Endodermal cell (in vitro differentiated cells): ENCODE measurements around the gene VIM. TPM values are rescaled to one million over a fixed set of nuclear protein-coding genes. Genes with fewer than 3 reads are reported as not detected.

Experiments
- DNase-seq: peaks from one replicate; pipeline ENCODE4 v3.0.0-alpha.2; 2017
- H3K27ac ChIP-seq: 2 replicates; pipeline ENCODE4 v1.5.1; 2013; ENCODE audit warnings: mild to moderate bottlenecking, low read depth, low read length, moderate library complexity
- H3K27me3 ChIP-seq: 2 replicates; pipeline ENCODE4 v1.6.1; 2013; ENCODE audit warnings: mild to moderate bottlenecking, low read length, moderate library complexity; ENCODE audit not compliant: insufficient read depth, control insufficient read depth, poor library complexity, severe bottlenecking
- H3K36me3 ChIP-seq: 2 replicates; pipeline ENCODE4 v1.7.0; 2013; ENCODE audit warnings: mild to moderate bottlenecking, low read length, moderate library complexity; ENCODE audit not compliant: control insufficient read depth, insufficient read depth
- H3K4me1 ChIP-seq: one replicate; pipeline ENCODE4 v1.7.0; 2013; ENCODE audit warnings: low read length; ENCODE audit not compliant: control insufficient read depth, insufficient read depth
- H3K4me3 ChIP-seq: 2 replicates; pipeline ENCODE4 v1.5.1; 2013; ENCODE audit warnings: mild to moderate bottlenecking, low read length, moderate library complexity
- H3K9ac ChIP-seq: 2 replicates; pipeline ENCODE4 v1.6.1; 2013; ENCODE audit warnings: mild to moderate bottlenecking, low read length, moderate library complexity; ENCODE audit not compliant: poor library complexity, severe bottlenecking; ENCODE audit errors: extremely low read depth
- H3K9me3 ChIP-seq: 2 replicates; pipeline ENCODE4 v1.6.1; 2013; ENCODE audit warnings: mild to moderate bottlenecking, low read length, moderate library complexity; ENCODE audit not compliant: control insufficient read depth
- H3K27ac Mint-ChIP-seq: 2 replicates; pipeline ENCODE4 v1.8.0; 2020; ENCODE audit warnings: mixed read lengths
- H3K27me3 Mint-ChIP-seq: 2 replicates; pipeline ENCODE4 v1.8.0; 2021; ENCODE audit warnings: mild to moderate bottlenecking, mixed read lengths; ENCODE audit not compliant: insufficient read depth
- H3K36me3 Mint-ChIP-seq: 2 replicates; pipeline ENCODE4 v1.8.0; 2020; ENCODE audit warnings: low read depth, mixed read lengths
- H3K4me1 Mint-ChIP-seq: 2 replicates; pipeline ENCODE4 v1.8.0; 2020; ENCODE audit warnings: mixed read lengths
- H3K4me3 Mint-ChIP-seq: 2 replicates; pipeline ENCODE4 v1.8.0; 2020; ENCODE audit warnings: mild to moderate bottlenecking, moderate library complexity, mixed read lengths
- H3K9me3 Mint-ChIP-seq: 2 replicates; pipeline ENCODE4 v1.8.0; 2020; ENCODE audit warnings: mild to moderate bottlenecking, mixed read lengths
- WGBS, 2 experiments: methylation state at CpG; one replicate each; pipeline versions ENCODE4 v1.1.5 to v1.1.7; 2013; ENCODE audit warnings: missing lambda C conversion rate in 2 of 2, mixed read lengths in 1 of 2; ENCODE audit not compliant: insufficient coverage in 1 of 2, insufficient read length in 1 of 2; 5-methylcytosine and 5-hydroxymethylcytosine counted together
- total RNA-seq, 2 donors: library from RNA; stranded (reverse); fragmentation: NEBNext Ultra II Directional in 1 of 2; extraction: Animal tissue kit (Norgen Biotek cat#: 25700) in 1 of 2; gene quantifications; 2 replicates in 1 of 2; 3 replicates in 1 of 2; pipeline ENCODE4 v1.2.1, GENCODE V29; 2021
- TF ChIP-seq, protein P1 (sequence below): fragments of 200-600 bp; sonication (generic); conservative IDR thresholded peaks from 2 replicates; pipeline ENCODE4 v1.5.0; 2021; ENCODE audit warnings: antibody characterized with exemption, mild to moderate bottlenecking

The VIM gene
- total RNA-seq, 2 donors from 2014 or later: 84.3 to 155 TPM

DNA sequence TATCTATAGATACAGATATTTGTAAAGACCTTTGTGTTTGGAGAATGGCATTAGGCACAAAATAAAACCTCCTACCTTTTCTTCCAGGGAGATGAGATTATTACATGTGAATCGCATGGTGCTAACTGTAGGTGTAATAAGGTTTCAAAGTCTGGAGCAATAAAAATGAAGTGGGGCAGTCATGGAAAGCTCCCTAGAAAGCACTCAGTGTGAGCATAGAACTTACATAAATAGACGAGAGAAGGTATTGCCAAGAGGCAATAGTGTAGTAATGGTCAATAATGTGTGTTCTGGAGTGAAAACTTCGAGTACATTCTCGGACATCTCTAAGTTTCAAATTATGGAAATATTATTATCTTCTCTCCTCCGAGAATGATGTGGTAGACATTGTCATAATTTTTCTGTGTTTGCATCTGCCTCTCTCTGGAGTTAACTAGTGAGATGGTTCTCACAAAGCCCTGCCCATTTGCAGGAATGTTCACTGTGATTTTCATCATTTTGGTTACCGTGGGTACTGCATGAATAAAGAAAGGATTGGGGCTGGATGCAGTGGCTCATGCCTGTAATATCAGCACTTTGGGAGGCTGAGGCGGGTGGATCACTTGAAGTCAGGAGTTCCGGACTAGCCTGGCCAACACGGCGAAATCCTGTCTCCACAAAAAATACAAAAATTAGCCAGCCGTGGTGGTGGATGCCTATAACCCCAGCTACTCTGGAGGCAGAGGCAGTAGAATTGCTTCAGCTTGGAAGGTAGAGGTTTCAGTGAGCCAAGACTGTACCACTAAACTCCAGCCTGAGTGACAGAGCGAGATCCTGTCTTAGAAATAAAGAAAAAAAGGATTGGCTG is 10.6 kb downstream of the VIM start:
- Histone ChIP-seq H3K4me1 (no peaks in the 10 kb centered on the region), H3K27me3 (no peaks in the 10 kb centered on the region), H3K9ac (no peak overlapping the region), H3K36me3 (peaks cover 37% of the 10 kb centered on the region), H3K4me3 (no peak overlapping the region), H3K9me3 (no peaks in the 10 kb centered on the region), H3K27ac (peak overlapping the region; percentile 56)
- no peak overlapping the region for H3K4me3 Mint-ChIP-seq
- no peak for DNase-seq
- H3K27me3 Mint-ChIP-seq: peaks cover 8% of the 10 kb centered on the region
- no peaks in the 10 kb centered on the region for H3K4me1 Mint-ChIP-seq
- TF ChIP-seq, protein P1, sequence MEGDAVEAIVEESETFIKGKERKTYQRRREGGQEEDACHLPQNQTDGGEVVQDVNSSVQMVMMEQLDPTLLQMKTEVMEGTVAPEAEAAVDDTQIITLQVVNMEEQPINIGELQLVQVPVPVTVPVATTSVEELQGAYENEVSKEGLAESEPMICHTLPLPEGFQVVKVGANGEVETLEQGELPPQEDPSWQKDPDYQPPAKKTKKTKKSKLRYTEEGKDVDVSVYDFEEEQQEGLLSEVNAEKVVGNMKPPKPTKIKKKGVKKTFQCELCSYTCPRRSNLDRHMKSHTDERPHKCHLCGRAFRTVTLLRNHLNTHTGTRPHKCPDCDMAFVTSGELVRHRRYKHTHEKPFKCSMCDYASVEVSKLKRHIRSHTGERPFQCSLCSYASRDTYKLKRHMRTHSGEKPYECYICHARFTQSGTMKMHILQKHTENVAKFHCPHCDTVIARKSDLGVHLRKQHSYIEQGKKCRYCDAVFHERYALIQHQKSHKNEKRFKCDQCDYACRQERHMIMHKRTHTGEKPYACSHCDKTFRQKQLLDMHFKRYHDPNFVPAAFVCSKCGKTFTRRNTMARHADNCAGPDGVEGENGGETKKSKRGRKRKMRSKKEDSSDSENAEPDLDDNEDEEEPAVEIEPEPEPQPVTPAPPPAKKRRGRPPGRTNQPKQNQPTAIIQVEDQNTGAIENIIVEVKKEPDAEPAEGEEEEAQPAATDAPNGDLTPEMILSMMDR: no peak
- 81 to 87% methylated on average over 6 to 12 of the region's 12 CpGs for WGBS, 2 experiments
- no peak overlapping the region for H3K27ac Mint-ChIP-seq
- H3K9me3 Mint-ChIP-seq: no peaks in the 10 kb centered on the region
- peaks cover 11% of the 10 kb centered on the region for H3K36me3 Mint-ChIP-seq

GRCh38 chr10:17239345-17240085 is 11.5 kb downstream of the VIM start:
- H3K27ac ChIP-seq: no peak overlapping the region
- no peak overlapping the region for H3K4me3 ChIP-seq
- H3K27me3 ChIP-seq: no peaks in the 10 kb centered on the region
- Mint-ChIP-seq H3K4me1 (no peaks in the 10 kb centered on the region), H3K27me3 (peaks cover 8% of the 10 kb centered on the region), H3K27ac (no peak overlapping the region), H3K36me3 (peaks cover 7% of the 10 kb centered on the region), H3K9me3 (no peaks in the 10 kb centered on the region), H3K4me3 (no peak overlapping the region)
- no peaks in the 10 kb centered on the region for H3K4me1 ChIP-seq
- H3K9me3 ChIP-seq: no peaks in the 10 kb centered on the region
- no peak for DNase-seq
- TF ChIP-seq, protein P1: no peak
- no peak overlapping the region for H3K9ac ChIP-seq
- WGBS, 2 experiments: 92 to 96% methylated on average over 5 to 6 of the region's 6 CpGs
- H3K36me3 ChIP-seq: peaks cover 30% of the 10 kb centered on the region

- peaks cover 2% of the 10 kb centered on the region for H3K36me3 Mint-ChIP-seq
- H3K27ac Mint-ChIP-seq: no peak overlapping the region
- TF ChIP-seq, protein P1: no peak
- H3K27me3 ChIP-seq: no peaks in the 10 kb centered on the region
- H3K4me1 Mint-ChIP-seq: no peaks in the 10 kb centered on the region
- no peak overlapping the region for H3K27ac ChIP-seq
- H3K27me3 Mint-ChIP-seq: peaks cover 12% of the 10 kb centered on the region
- no peak for DNase-seq
- no peak overlapping the region for H3K4me3 ChIP-seq
- no peak overlapping the region for H3K9ac ChIP-seq
- no peaks in the 10 kb centered on the region for H3K9me3 Mint-ChIP-seq
- H3K9me3 ChIP-seq: no peaks in the 10 kb centered on the region
- peaks cover 24% of the 10 kb centered on the region for H3K36me3 ChIP-seq
- WGBS, 2 experiments: 100% methylated on average over 1 of the region's 2 CpGs; no CpG with 5 or more reads in 1 of the 2 experiments
- no peak overlapping the region for H3K4me3 Mint-ChIP-seq
- H3K4me1 ChIP-seq: no peaks in the 10 kb centered on the region
Measured at GRCh38 chr10:17240096-17240495, 12.1 kb downstream of the VIM start.
